Measurements from ENCODE around the gene RNF10. TPM values are rescaled to one million over a fixed set of nuclear protein-coding genes. Genes with fewer than 3 reads are reported as not detected.

RNF10 gene
- total and polyA plus RNA-seq, 2 of the 4 experiments (the other 2 are of a cell fraction) = 44.4 to 95.0 TPM

DNA sequence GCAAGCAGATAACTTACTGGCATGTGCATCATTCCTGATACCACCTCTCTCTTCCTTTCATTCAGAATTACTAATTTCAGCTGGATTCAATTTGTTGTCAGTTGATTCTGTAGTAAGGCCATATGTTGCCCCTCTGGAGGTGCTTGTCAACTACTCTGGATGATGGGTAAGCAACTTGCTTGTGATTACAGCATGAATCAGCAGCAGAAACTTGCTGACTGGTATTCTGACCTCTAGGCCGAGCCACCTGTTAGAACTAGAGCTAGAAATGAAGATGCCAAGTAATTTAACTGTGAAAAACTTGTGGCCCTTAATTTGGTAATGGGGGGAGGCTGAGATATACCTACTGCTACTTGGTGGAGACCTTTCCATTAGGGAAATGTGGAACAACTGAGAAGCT is 5.1 kb downstream of the RNF10 start:
- H3K27me3 ChIP-seq (ENCODE audit: control insufficient read depth, insufficient read depth, low read length) = no peaks in the 10 kb centered on the region
- no peak overlapping the region for H4K5ac ChIP-seq (ENCODE audit: low read depth, low read length)
- H3K56ac ChIP-seq (ENCODE audit: extremely low read depth, insufficient read depth, low read length) = no peak overlapping the region
- no peak overlapping the region for H3K27ac ChIP-seq (ENCODE audit: insufficient read depth, low read length)
- dilution Hi-C loops (cut with HindIII; ENCODE audit: low sequenced_read_pairs, unreplicated experiment) = no loop called here
- DNase-seq (peak; percentile 55), ATAC-seq (ENCODE audit: low read depth) (peak; percentile 6; the same call in 1 of the 2 replicates)
- no peak overlapping the region for H2BK20ac ChIP-seq (ENCODE audit: low read depth, low read length)
- peaks cover 9% of the 10 kb centered on the region; the same call in 1 of the 2 replicates for H3K4me1 ChIP-seq (ENCODE audit: control insufficient read depth, insufficient read depth, low read length)
- no peak overlapping the region for H3K4ac ChIP-seq (ENCODE audit: low read depth, low read length)
- peak; percentile 66 for TF ChIP-seq MAFK (IDR thresholded peaks at IDR 0.05; ENCODE audit: low read depth, low read length)
- no peak for TF ChIP-seq POLR2A (IDR thresholded peaks at IDR 0.05; ENCODE audit: low read depth, low read length)
- TF ChIP-seq, protein P1, sequence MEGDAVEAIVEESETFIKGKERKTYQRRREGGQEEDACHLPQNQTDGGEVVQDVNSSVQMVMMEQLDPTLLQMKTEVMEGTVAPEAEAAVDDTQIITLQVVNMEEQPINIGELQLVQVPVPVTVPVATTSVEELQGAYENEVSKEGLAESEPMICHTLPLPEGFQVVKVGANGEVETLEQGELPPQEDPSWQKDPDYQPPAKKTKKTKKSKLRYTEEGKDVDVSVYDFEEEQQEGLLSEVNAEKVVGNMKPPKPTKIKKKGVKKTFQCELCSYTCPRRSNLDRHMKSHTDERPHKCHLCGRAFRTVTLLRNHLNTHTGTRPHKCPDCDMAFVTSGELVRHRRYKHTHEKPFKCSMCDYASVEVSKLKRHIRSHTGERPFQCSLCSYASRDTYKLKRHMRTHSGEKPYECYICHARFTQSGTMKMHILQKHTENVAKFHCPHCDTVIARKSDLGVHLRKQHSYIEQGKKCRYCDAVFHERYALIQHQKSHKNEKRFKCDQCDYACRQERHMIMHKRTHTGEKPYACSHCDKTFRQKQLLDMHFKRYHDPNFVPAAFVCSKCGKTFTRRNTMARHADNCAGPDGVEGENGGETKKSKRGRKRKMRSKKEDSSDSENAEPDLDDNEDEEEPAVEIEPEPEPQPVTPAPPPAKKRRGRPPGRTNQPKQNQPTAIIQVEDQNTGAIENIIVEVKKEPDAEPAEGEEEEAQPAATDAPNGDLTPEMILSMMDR (conservative IDR thresholded peaks at IDR 0.05; ENCODE audit: low read depth, low read length) = no peak
- no peak for TF ChIP-seq CEBPB (IDR thresholded peaks at IDR 0.05; ENCODE audit: low read depth, low read length)
- TF ChIP-seq, protein P2, sequence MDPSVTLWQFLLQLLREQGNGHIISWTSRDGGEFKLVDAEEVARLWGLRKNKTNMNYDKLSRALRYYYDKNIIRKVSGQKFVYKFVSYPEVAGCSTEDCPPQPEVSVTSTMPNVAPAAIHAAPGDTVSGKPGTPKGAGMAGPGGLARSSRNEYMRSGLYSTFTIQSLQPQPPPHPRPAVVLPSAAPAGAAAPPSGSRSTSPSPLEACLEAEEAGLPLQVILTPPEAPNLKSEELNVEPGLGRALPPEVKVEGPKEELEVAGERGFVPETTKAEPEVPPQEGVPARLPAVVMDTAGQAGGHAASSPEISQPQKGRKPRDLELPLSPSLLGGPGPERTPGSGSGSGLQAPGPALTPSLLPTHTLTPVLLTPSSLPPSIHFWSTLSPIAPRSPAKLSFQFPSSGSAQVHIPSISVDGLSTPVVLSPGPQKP (IDR thresholded peaks at IDR 0.05; ENCODE audit: borderline replicate concordance, low read depth, low read length) = no peak
- no peak for TF ChIP-seq RCOR1 (IDR thresholded peaks at IDR 0.05; ENCODE audit: insufficient replicate concordance, low read length)
- no peak overlapping the region for H3K4me2 ChIP-seq (ENCODE audit: low read depth, low read length)
- H4K8ac ChIP-seq (ENCODE audit: low read depth in 2 of 2, low read length in 2 of 2) = no peak overlapping the region
- H2AK9ac ChIP-seq (replicated peaks; ENCODE audit: low read depth, low read length, poor library complexity) = no peak overlapping the region
- no peak overlapping the region for H3K23ac ChIP-seq (ENCODE audit: low read depth, low read length)
- H4K20me1 ChIP-seq (ENCODE audit: insufficient read depth, low read length) = peaks cover 91% of the 10 kb centered on the region
- H3K4me3 ChIP-seq (ENCODE audit: insufficient read depth, low read depth, low read length) = no peak overlapping the region
- H2AK5ac ChIP-seq (ENCODE audit: low read depth, low read length) = no peak overlapping the region
- in situ Hi-C loops (cut with MboI; ENCODE audit: low sequenced_read_pairs) = no loop called here
- no peak overlapping the region for H2AFZ ChIP-seq (replicated peaks; ENCODE audit: low read length, poor library complexity)
- POLR2A ChIA-PET (ENCODE audit: unreplicated experiment) = interaction anchor here (0.6 kb wide), 1 partner anchor 20 kb away, joined by 5 read pairs; no protein-coding TSS in a partner anchor
- no peaks in the 10 kb centered on the region for H3K9me3 ChIP-seq (ENCODE audit: control insufficient read depth, insufficient read depth, low read length)
- intact Hi-C loops (cut with micrococcal nuclease) = no loop called here
- H2BK120ac ChIP-seq (ENCODE audit: low read depth, low read length) = no peak overlapping the region
- no peak overlapping the region for H2BK15ac ChIP-seq (ENCODE audit: low read depth, low read length)
- H2BK5ac ChIP-seq (ENCODE audit: low read depth, low read length, poor library complexity, severe bottlenecking) = no peak overlapping the region
- BruUV-seq (replicated peaks) = no TSS peak
- peaks cover 13 to 80% of the 10 kb centered on the region in 2 experiments for H3K79me1 ChIP-seq (ENCODE audit: low read depth in 1 of 2, low read length in 2 of 2)
- CTCF ChIA-PET = no interaction called here
- H3K9ac ChIP-seq (ENCODE audit: low read depth, low read length) = no peak overlapping the region
- peaks cover 26% of the 10 kb centered on the region for H3K9me1 ChIP-seq (ENCODE audit: insufficient read depth, low read length)
- H3K18ac ChIP-seq (ENCODE audit: low read depth, low read length) = no peak overlapping the region
- H3K36me3 ChIP-seq (ENCODE audit: control insufficient read depth, insufficient read depth, low read length) = peaks cover 6% of the 10 kb centered on the region
- no CpG with 5 or more reads among the region's 1 CpG for WGBS, 2 experiments (ENCODE audit: extremely low coverage in 2 of 2, insufficient read length in 1 of 2)
- H4K91ac ChIP-seq (ENCODE audit: insufficient read depth, low read depth, low read length) = no peak overlapping the region
- no peak overlapping the region for H3K14ac ChIP-seq (replicated peaks; ENCODE audit: low read depth, low read length)

Data from IMR-90 (cell line).